BE2C (cell line): ENCODE measurements around the gene SLC7A10.

Experiments
- DNase-seq: peaks from one replicate; pipeline ENCODE4 v3.0.0-alpha.2; 2020
- H3K27me3 ChIP-seq: fragments of 250-450 bp; sonication (Bioruptor Pico); 2 replicates; pipeline ENCODE4 v1.5.1; 2020; ENCODE audit warnings: mild to moderate bottlenecking
- H3K36me3 ChIP-seq: fragments of 250-450 bp; sonication (Bioruptor Pico); 2 replicates; pipeline ENCODE4 v1.5.1; 2020; ENCODE audit warnings: mild to moderate bottlenecking
- H3K4me1 ChIP-seq: fragments of 250-450 bp; sonication (Bioruptor Pico); 2 replicates; pipeline ENCODE4 v1.5.1; 2020
- H3K4me3 ChIP-seq: 2 replicates; pipeline ENCODE4 v1.5.1; 2011; ENCODE audit warnings: low read depth, low read length
- H3K9me3 ChIP-seq: fragments of 250-450 bp; sonication (Bioruptor Pico); 2 replicates; pipeline ENCODE4 v1.5.1; 2020
- TF ChIP-seq, protein P1 (sequence below): IDR thresholded peaks from 2 replicates; pipeline ENCODE4 v1.5.1; 2012; ENCODE audit warnings: mild to moderate bottlenecking, low read depth, low read length

Gene SLC7A10

DNA sequence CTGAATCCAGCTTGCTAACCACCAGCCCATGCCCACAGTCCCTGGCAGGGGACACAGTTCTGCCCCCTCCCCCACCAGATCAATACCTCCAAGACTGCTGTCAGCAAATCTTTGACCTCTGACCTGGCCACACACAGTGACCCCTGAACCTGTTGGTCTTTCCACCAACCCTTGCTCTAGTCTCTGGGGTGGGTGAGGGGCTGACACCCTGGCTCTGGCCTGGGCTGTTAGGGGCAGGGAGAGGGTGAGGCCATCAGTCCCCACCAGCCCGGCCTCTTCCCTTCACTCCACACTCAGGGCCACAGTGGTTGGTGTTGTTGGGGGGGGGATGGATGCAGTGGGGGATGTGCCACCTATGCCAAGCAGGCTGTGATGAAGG, 21.8 kb upstream of the SLC7A10 start:
- no peaks in the 10 kb centered on the region for H3K4me1 ChIP-seq
- H3K4me3 ChIP-seq = no peak overlapping the region
- H3K27me3 ChIP-seq = no peaks in the 10 kb centered on the region
- no peaks in the 10 kb centered on the region for H3K36me3 ChIP-seq
- DNase-seq = no peak
- H3K9me3 ChIP-seq = peaks cover 6% of the 10 kb centered on the region; the same call in 1 of the 2 replicates
- TF ChIP-seq, protein P1, sequence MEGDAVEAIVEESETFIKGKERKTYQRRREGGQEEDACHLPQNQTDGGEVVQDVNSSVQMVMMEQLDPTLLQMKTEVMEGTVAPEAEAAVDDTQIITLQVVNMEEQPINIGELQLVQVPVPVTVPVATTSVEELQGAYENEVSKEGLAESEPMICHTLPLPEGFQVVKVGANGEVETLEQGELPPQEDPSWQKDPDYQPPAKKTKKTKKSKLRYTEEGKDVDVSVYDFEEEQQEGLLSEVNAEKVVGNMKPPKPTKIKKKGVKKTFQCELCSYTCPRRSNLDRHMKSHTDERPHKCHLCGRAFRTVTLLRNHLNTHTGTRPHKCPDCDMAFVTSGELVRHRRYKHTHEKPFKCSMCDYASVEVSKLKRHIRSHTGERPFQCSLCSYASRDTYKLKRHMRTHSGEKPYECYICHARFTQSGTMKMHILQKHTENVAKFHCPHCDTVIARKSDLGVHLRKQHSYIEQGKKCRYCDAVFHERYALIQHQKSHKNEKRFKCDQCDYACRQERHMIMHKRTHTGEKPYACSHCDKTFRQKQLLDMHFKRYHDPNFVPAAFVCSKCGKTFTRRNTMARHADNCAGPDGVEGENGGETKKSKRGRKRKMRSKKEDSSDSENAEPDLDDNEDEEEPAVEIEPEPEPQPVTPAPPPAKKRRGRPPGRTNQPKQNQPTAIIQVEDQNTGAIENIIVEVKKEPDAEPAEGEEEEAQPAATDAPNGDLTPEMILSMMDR = no peak

DNA sequence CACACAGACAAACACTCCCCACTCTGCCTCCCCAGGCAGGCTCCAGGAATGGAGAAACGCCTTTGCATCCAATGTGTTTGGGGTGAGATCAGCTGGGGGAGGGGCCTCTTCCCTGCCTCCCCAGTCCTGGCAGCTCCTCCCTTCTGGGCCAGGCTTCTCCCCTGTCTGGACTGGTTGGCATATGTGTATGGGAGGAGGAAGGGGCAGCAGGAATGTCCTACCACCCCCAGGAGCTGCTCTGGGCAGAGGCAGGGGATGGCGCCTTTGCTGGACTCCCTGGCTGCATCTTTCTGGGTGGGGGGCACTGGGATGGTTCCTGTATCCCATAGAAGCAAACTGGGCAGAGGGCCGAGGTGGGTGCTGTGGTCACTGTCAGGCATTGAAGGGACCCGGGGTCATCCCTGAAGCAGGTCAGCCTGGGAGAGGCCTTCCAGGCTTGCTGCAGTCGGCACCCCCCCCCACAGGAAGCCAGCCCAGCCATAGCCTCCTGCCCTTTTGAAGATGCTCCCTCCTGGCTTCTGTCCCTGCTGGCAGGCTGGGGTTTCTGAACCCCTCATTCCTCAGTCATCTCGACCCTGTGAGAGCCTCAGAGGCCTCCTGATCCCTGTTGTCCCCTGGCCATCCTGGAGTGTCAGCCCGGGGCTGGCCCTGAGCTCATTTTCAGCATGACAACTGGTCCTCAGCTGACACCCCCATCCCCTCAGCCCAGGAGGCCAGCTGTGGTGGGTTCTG, 21.2 kb upstream of the SLC7A10 start:
- no peak for DNase-seq
- Histone ChIP-seq H3K9me3 (peaks cover 6% of the 10 kb centered on the region; the same call in 1 of the 2 replicates), H3K4me1 (no peaks in the 10 kb centered on the region), H3K27me3 (no peaks in the 10 kb centered on the region), H3K4me3 (no peak overlapping the region), H3K36me3 (no peaks in the 10 kb centered on the region)
- TF ChIP-seq, protein P1 = no peak

DNA sequence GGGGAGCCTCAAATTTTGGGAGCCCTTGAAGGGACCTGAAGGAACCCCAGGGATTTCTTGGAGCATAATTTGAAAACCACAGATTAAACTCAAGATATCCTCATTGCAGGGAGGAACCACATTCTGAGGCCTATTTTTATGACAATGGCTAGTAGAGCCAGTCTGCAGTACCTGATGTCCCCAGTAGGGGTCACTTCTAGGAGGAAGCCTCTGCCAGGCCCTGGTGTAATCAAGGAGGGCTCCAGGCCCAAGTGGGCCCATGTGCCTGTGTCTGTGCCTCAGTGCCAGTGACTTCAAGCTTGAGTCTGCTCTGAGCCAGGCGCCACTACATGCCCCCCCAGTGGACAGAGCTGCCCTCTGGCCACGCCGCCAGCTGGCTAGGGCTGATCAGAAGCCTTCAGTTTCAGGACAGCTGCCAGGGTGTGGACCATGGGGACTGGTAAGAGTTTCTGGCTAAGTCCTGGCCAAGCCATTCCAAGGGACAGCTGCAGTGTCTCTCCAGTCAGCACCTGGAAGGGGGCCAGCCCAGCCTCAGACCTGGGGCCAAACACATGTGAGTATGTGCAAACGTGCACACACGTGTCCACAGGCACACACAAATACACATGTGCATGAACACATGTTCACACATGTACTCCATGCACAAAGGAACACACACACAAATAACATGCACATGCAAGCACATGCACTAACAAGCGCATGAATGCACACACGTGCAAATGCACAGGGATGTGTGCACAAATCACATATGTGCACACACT, 20.5 kb upstream of the SLC7A10 start:
- H3K27me3 ChIP-seq = no peaks in the 10 kb centered on the region
- TF ChIP-seq, protein P1 = peak; percentile 72
- DNase-seq = no peak
- H3K4me1 ChIP-seq = no peaks in the 10 kb centered on the region
- peaks cover 6% of the 10 kb centered on the region; the same call in 1 of the 2 replicates for H3K9me3 ChIP-seq
- H3K4me3 ChIP-seq = no peak overlapping the region
- H3K36me3 ChIP-seq = no peaks in the 10 kb centered on the region

DNA sequence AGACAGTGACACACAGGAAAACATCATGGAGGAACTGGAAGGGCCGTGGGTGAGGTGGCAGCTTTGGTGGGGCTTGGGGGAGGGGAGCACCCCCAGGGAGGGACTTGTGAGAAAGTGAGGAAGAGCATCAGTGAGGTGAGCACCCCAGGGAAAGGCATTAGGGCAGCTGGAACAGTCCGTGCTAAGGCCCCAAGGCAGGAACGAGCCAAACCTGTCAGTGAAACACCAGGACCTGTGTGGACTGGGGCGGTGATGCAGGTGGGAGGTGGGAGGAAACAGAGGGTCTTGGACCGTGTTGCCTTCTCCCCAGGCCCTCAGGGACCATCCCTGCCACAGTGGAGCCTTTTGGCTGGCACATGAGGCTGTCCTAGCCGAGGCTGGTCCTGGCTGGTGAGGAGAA, 17.3 kb upstream of the SLC7A10 start:
- H3K36me3 ChIP-seq = no peaks in the 10 kb centered on the region
- peaks cover 6% of the 10 kb centered on the region; the same call in 1 of the 2 replicates for H3K9me3 ChIP-seq
- TF ChIP-seq, protein P1 = no peak
- no peak overlapping the region for H3K4me3 ChIP-seq
- DNase-seq = no peak
- no peaks in the 10 kb centered on the region for H3K27me3 ChIP-seq
- H3K4me1 ChIP-seq = no peaks in the 10 kb centered on the region

DNA sequence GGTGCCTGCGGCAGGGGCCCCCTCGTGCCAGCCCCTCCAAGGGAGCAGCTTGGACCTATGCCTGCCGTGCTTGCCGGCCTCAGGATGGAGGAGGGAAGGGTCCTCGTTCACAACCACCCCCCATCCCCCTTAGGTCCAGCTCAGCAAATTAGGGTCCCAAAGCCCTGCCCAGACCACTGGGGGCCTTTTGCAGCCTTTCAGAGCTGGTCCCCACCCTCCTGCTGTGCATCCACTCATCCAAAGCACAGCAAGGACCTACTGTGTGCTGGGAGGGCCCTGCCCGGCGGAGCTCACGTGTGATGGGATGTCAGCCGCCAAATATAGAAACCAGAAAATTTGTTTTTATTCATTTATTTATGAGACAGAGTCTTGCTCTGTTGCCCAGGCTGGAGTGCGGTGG, 16.5 kb upstream of the SLC7A10 start:
- TF ChIP-seq, protein P1 = no peak
- Histone ChIP-seq H3K4me3 (no peak overlapping the region), H3K4me1 (no peaks in the 10 kb centered on the region), H3K36me3 (no peaks in the 10 kb centered on the region), H3K9me3 (peaks cover 6% of the 10 kb centered on the region; the same call in 1 of the 2 replicates), H3K27me3 (no peaks in the 10 kb centered on the region)
- no peak for DNase-seq

DNA sequence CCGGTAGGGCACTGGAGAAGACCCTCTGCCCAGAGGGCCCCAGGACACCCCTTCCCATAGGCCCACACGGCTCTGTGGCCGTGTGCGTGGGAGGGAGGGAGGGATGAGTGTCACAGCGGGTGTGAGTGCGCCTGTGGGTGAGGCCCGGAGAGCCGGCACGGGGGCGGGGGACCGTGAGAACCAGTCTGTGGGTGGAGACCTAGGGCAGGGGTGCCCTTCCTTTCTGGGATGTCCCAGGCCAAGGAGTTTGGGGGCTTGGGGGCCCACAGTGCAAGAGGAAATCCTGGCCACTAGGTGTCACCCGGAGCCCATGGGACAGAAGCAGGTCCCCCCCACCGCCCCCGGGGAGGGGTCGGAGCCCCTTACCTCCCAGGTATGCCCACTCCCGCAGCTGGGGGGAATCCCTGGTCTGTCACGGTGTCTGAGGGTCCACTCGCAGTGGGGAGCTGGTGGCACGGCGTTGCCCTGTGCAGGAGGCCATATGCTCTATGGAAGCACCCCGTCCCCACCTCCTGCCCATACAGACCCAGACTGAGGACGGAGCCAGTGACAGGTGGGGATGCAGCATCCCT, 16.0 kb upstream of the SLC7A10 start:
- Histone ChIP-seq H3K4me1 (no peaks in the 10 kb centered on the region), H3K4me3 (no peak overlapping the region), H3K9me3 (peaks cover 6% of the 10 kb centered on the region; the same call in 1 of the 2 replicates), H3K27me3 (no peaks in the 10 kb centered on the region), H3K36me3 (no peaks in the 10 kb centered on the region)
- DNase-seq = no peak
- TF ChIP-seq, protein P1 = peak; percentile 59
